A549 treated with DMSO at 1 μM for 4 hours (cell line): Measurements from ENCODE around the gene RNASE13. TPM values are rescaled to one million over a fixed set of nuclear protein-coding genes. Genes with fewer than 3 reads are reported as not detected.

Experiments used
- total RNA-seq: library from RNA; stranded (reverse); fragments of 200-300 nt; extraction: Qiagen RNA extraction; gene quantifications from 5 replicates; pipeline ENCODE4 v1.2.3, GENCODE V29; 2022; ENCODE audit warnings: low read depth

Gene RNASE13, protein sequence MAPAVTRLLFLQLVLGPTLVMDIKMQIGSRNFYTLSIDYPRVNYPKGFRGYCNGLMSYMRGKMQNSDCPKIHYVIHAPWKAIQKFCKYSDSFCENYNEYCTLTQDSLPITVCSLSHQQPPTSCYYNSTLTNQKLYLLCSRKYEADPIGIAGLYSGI
- total RNA-seq: not detected in 5 replicates

DNA sequence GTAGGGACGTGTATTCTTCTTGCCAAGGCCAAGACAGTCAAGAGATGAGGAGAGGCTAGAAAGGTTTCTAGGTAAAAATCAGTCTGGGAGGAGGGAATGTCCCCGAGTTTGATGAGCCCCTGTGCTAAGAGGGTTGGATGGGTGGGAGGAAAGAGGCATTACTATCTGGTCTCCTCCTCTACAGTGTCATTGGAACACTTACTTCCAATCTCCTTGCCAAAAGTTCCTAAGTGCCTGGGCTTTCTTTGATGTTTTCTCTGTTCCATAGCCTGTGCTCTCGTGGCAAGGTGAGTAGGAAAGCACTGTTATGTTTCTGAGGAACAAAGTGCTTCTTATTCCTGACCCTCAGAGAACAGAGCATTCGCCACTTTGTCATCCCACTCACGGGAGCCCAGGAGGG, at the start of gene RNASE13:
Gene RNASE13 (minus strand): TSS at position 101 of the 400 bp plus-strand sequence. CDS start 519 bp downstream, outside the sequence.

DNA sequence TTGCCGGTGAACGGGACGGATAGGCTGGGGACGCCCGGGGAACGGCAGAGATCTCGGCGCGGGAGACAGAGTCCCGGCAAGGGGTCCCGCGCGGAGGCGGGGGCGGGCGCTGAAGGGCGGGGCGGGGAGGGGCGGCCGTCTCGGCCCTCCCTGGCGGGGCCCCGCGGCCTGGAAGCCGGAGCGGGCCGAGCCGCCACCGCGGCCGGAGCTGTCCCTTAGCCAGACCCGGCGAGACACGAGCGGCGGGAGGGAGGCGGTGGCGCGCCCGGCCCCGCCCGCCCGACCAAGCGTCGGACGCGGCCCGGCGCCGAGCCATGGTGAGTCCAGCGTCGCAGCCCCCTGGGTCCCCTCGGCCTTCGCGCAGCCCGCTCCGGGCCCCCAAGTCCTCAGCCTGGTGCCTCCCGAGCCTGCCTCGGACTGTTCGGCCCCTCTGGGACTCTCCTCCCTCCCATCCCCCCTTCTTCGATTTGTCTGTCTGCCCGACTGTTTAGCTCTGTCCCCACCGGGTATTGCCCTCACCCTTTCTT, 35.5 kb upstream of the RNASE13 start, which contains the start of gene ARHGEF40:
Gene ARHGEF40 (plus strand): TSS at position 222 of the 527 bp plus-strand sequence. CDS start 93 bp downstream, at position 315.

DNA sequence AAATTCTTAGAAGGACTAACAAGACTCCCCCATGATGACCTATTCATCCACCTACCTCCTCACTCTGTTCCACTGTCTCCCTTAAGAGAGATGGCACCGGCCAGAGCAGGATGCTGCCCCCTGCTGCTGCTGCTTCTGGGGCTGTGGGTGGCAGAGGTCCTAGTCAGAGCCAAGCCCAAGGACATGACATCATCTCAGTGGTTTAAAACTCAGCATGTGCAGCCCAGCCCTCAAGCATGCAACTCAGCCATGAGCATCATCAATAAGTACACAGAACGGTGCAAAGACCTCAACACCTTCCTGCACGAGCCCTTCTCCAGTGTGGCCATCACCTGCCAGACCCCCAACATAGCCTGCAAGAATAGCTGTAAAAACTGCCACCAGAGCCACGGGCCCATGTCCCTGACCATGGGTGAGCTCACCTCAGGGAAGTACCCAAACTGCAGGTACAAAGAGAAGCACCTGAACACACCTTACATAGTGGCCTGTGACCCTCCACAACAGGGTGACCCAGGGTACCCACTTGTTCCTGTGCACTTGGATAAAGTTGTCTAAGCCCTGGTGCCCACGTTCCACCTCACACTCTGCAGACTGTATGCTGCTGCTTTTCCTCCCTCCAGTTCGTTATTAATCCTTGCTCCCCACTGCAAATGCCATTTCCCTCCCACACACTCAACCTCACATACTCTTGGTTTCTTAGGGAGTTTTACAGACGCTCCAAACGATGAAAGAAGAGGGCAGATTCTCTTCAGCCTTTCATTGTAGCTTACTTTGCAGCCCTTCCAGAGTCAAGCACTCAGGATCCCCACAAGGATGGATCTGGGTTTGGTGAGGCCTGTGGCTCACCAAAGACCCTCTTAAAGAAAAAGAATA, 23.4 kb upstream of the RNASE13 start, which contains the start of gene RNASE8:
Gene RNASE8 (plus strand): TSS at position 20 of the 873 bp plus-strand sequence. CDS start 71 bp downstream, at position 91.

DNA sequence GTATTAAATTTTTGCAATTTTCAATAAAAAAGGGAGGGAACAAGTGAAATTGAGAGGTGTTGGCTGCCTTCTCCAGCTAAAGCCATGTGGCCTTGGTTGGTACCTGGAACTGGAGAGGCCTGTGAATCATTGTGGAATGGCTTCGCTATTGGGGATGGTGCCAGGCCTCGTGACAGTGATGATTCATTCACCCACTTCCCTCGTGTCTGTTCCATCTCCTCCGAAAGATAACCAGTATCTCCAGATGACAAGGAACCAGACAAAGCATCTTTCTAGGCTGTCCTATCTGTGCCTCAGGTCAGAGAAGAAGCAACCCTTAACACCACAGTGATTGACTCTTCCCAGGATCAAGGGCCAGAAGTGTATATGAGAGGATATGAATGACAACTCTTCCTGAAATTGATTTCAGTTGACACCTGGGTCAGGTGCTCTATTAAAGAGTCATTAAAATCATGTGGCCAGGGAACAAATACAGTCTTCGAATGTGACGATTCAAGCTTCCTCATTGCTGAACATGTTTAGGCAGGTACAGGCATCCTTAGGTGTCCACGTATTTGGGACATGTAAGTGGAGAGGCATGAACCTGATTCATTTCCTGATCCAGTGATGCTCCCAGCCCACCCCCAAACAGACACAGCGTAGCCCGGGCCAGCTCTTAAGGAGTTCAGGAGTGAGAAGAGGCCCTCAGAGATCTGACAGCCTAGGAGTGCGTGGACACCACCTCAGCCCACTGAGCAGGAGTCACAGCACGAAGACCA, 7.2 kb upstream of the RNASE13 start, which contains the start of gene RNASE7:
Gene RNASE7 (plus strand): TSS at position 687 of the 758 bp plus-strand sequence. CDS start 631 bp downstream, outside the sequence.

DNA sequence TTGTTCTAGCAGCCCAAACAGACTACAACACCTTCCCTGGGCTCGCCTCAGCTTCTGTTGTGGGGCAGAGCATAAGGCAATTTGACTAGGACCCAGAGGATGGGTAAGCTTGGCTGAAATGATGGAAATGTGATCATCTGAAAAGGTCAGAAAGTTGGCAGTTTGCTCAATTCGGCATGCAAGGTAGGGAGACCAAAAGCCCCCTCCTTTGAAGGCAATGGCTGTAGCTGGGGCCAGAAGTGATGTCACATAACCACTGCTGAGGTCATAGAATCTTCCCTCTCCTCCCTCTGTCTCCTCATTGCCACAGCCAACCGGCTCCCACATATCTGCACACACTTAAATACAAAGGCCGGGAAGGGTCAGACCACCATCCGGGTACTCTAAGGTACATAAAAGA, 4.7 kb downstream of the RNASE13 start, which contains the start of gene TPPP2:
Gene TPPP2 (plus strand): TSS at position 301 of the 400 bp plus-strand sequence. CDS start 365 bp downstream, outside the sequence.

DNA sequence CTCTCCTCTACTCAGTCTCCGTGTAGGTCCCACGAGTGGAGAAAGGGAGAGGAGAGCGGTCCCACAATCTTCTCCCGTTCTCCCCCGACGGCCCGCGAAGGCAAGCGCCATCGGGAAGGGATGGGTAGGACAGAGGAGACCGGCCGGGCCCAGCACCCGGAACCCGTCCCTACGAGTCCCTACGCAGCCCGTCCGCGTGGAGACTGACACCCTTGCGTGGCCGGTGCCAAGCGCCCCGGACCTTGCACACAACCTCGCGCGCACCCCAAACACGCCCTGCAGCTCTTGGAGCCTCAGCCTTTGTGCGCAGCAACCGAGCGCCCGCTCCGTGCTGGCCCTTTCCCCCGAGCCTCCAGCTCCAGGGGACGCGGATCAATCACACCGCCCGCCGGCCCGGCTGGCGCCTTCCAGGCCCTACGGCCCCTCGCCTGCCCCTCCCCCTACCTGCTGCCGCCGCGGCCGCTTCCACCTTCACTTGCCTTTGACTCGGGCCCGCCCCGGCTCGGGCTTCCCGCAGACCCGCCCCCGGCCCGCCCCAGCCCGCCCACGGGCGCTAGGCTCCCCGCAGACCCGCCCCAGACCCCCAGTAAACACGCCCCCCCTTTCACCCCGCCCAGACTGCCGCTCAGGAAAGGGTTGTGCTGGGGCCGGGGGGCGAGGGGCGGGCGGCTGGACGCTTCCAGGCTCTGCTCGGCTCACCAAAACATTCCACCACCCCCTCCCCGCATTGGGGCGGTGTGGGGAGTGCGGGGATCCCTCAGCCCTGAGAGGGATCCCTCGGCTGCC, 9.8 kb downstream of the RNASE13 start, which contains the start of gene NDRG2:
Gene NDRG2 (minus strand): TSS at position 477 of the 786 bp plus-strand sequence. CDS start 1,746 bp downstream, outside the sequence.

DNA sequence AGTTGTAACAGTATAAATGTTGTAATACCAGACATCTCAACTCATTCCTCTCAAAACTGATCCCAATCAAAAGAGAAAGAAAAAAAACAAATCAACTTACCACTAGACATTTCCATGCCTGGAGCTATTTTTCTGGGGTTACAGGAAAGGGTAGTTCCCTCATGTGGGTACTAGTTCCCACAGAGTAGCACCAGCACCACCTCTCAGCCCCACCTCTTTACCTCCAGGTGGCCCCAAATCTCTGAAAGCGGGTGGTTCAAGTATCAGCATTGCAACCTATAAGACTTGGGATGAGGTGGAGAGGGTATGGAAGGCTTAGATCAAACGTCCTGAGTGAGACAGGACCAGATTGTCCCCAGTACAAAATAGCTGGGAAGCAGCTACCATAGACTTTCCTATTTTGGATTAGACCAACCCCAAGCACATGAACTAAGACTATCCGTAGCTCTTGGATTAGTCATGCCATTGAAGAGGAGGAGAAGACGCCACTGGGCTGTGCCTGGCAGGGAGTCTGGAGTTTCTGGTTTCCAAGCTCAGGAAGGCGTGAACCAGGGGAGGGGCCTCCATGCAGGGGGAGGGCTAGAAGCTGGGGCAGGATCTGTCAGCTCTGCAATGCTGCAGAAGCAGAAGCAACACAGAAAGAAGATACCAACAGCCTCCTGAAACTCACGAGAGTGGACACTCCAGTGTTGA, 35.8 kb downstream of the RNASE13 start, which contains the start of gene SLC39A2:
Gene SLC39A2 (plus strand): TSS at position 620 of the 693 bp plus-strand sequence. CDS start 154 bp downstream, outside the sequence.

DNA sequence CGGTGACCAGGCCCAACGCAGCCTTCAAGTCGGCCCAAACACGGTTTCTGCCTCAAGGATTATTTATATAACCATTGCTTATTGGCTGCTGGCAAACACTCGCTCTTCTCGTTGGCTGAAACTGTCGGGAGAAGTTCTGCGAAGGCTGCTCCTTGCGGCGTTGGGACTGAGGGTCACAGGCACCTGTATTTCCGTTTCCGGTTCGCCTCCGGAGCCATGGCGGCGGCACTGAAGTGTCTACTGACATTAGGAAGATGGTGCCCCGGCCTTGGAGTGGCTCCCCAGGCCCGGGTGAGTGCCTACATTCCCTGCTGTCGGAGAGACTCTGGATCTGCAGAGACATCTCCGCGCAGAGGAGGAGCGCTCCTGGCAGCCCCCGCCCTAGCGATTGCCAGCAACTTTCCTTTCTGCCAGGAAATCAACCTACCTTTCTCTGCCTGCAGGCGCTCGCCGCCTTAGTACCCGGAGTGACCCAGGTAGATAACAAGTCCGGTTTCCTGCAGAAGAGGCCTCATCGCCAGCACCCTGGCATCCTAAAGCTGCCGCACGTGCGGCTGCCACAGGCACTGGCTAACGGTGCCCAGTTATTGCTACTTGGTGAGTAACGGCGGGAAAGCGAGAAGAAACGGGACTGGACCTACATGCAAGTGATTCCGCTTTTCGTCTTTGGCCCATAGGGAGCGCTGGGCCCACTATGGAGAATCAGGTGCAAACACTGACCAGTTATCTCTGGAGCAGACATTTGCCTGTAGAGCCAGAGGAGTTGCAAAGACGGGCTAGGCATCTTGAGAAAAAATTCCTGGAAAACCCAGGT, 44.6 kb downstream of the RNASE13 start, which contains the start of gene METTL17:
Gene METTL17 (plus strand): TSS at position 194 of the 814 bp plus-strand sequence. CDS start 23 bp downstream, at position 217.

Other genes starting within 250 kb of the RNASE13 start
- gene RNASE1, start 232.0 kb downstream of the RNASE13 start, total RNA-seq: 0.22 to 0.36 TPM (median 0.26 TPM) in 4 of 5 replicates, not detected in the other
- not detected in 5 replicates for gene RNASE3, start 143.4 kb downstream of the RNASE13 start, total RNA-seq
- gene RNASE2, start 79.3 kb downstream of the RNASE13 start, total RNA-seq: not detected in 5 replicates
- gene METTL17, start 44.8 kb downstream of the RNASE13 start, total RNA-seq: 70.0 to 77.7 TPM (median 75.4 TPM) in 5 replicates
- 0.09 TPM in 1 of 5 replicates, not detected in the others for gene SLC39A2, start 35.5 kb downstream of the RNASE13 start, total RNA-seq
- gene NDRG2, start 9.7 kb downstream of the RNASE13 start, total RNA-seq: 2.8 to 3.7 TPM (median 3.0 TPM) in 5 replicates
- not detected in 5 replicates for gene TPPP2, start 4.6 kb downstream of the RNASE13 start, total RNA-seq
- gene RNASE7, start 7.6 kb upstream of the RNASE13 start, total RNA-seq: not detected in 5 replicates
- gene RNASE8, start 23.0 kb upstream of the RNASE13 start, total RNA-seq: not detected in 5 replicates
- gene ARHGEF40, start 35.5 kb upstream of the RNASE13 start, total RNA-seq: 10.3 to 13.8 TPM (median 12.3 TPM) in 5 replicates
- gene ZNF219, start 63.8 kb upstream of the RNASE13 start, total RNA-seq: 19.5 to 32.9 TPM (median 29.0 TPM) in 5 replicates
- gene TMEM253, start 66.3 kb upstream of the RNASE13 start, total RNA-seq: 0.37 to 1.4 TPM (median 1.1 TPM) in 5 replicates
- gene OR5AU1, start 121.3 kb upstream of the RNASE13 start, total RNA-seq: not detected in 5 replicates
- gene HNRNPC, start 234.6 kb upstream of the RNASE13 start, total RNA-seq: 834 to 993 TPM (median 864 TPM) in 5 replicates
- gene RPGRIP1, start 245.3 kb upstream of the RNASE13 start, total RNA-seq: 0.24 to 0.54 TPM (median 0.26 TPM) in 5 replicates